IPS-NIHi7 (cell line): ENCODE data around the gene EFCAB9.

ENCODE experiments used
- DNase-seq: peaks from one replicate; pipeline ENCODE4 v3.0.0; 2012; ENCODE audit warnings: mixed read lengths; ENCODE audit errors: extremely low spot score

Gene EFCAB9

DNA sequence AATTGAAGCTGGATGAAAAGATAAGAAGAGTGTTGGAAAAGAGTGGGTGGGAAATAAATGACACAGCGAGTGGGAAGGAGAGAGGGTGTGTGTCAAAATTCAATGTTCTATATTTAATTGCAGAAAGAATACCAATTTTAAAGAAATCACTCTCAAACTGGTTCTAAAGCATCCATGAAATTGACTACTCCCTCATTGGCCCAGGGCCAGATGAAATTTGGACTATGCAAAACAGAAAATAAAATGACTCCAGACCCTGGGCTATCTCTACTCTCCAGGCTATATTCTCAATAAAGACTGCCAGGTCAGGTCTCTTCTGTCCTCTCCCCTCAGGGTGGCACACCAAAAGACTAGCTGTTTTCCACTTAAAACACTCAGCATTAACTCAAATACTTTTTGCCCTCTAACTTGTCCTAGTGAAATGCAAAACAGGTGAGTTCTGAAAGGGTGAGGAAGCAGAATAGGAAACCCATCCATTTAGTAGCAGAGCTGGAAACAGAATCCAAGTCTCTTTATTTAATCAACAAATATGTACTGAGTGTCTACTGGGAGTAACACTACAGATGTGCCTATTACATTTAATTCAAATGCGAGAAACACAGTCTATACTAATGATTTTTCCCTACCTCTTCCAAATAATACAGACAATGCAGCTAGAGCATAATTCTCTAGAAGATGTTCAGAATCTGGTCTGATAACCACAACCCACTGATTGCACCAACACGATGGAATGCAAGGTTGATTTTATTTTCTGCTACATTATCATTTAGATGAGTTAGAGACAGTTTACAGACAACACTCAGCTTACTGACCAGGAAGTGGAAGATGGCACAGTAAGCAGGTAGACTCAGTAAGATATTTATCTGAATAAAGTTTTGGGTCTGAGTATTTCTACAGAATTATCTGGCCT lies 42.1 kb downstream of the EFCAB9 start:
- no peak for DNase-seq

DNA sequence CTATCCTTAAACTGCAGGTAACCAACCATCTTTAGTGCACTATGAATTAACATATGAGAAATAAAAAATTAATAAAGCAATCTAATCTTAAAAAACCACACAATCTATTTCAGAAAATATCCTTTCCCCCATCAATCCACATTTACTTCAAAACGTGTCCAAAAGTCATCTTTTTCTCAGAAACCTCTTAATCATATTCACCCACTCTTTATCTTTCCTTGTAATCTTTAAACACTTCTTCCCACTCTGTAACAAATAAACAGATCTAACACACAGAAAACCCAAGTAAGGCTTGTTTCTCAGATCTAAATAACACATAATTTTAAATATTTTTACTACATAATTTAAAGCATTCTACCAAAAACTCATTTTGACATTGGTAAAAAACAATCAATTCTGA lies 44.4 kb downstream of the EFCAB9 start:
- DNase-seq: no peak

DNA sequence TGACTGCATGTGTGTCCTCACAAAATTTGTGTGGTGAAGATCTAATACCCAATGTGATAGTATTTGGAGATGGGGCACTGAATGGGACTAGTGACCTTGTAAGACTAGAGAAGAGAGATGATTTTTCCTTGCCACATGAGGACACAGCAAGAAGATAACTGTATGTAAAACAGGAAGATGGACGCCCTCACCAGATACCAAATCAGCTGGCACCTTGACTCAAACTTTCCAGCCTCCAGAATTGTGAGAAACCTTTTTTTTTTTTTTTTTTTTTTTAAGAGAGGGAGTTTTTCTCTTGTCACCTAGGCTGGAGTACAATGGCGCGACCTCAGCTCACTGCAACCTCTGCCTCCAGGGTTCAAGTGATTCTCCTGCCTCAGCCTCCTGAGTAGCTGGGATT lies 49.3 kb downstream of the EFCAB9 start:
- DNase-seq: no peak

DNA sequence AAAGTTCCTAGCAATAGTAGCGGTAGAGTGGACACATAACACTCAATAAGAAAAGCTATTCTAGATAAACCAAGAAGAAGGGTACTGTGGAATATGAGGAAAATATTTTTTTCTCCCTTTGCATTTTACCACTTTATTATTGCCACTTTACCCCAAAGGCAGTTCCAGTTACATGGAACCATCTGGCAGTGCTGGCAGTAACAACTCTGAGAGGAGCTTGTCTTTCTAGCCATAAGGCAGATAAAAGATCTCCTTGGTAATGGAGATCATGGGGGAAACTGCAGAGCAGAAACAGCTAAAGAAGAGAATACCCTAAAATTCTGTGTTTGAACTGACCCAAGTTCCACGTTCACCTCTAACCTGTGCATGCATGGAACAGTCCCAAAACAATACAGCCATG lies 51.1 kb downstream of the EFCAB9 start:
- no peak for DNase-seq

DNA sequence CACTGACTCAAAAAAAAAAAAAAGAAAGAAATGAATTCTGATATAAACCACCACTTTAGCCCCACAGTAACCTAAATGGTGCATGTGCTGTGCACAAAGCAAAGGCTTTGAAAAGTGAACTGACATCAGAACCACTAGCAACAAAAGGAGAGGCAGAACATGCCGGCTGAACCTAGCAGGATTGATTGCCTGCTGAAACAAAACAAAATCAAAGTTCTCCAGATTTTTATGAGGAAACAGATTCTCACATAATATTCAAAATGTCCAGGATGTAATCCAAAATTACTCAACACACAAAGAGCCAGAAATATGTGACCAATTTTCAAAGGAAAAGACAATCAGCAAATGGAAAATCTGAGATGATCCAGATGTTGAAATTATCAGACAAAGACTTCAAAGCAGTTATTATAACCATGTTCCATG lies 51.7 kb downstream of the EFCAB9 start:
- DNase-seq: no peak

DNA sequence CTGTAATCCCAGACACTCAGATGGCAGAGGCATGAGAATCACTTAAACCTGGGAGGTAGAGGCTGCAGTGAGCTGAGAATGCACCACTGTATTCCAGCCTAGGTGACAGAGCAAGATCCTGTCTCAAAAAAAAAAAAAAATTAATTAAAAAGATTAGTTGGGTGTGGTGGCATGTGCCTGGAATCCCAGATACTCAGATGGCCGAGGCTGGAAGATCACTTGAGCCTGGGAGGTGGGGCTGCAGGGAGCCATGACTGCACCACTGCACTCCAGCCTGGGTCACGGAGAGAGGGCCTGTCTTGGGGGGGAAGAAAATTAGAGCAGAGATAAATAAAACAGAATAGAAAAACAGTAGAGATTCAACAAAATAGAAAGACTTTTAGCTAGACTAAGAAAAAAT lies 54.7 kb downstream of the EFCAB9 start:
- no peak for DNase-seq

DNA sequence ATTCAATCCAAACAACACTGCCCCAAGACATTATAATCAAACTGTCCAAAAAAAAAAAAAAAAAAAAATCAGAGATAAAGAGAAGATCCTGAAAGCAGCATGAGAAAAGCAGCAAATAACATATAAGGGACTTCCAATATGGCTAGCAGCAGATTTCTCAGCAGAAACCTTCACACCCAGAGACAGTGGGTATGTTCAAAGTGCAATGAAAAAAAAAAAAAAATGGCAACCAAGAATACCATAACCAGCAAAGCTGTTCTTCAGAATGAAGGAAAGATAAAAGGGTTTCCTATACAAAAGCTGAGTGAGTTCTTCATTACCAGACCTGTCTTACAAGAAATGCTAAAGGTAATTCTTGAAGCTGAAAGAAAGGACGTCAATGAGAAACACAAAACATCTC lies 57.4 kb downstream of the EFCAB9 start:
- no peak for DNase-seq

DNA sequence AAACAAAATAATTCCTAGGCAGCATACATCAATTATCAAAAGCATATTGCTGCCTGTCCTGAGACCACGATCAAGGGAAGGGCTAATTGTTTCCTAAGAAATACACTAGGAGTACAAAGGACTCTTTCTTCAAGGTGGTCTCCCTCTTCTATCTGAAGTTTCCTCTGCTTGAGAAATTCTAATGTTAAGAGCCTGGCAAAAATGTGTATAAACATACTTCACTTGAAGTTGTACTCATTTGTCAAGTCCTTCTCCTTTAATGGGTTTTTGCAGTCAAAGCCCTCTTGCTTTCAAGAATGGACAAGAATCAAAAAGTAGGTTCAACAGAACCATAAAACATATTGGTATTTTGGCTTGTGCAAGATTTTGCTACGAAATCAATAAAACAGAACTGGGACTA lies 58.5 kb downstream of the EFCAB9 start:
- DNase-seq: no peak
